Activated B cell treated with CpG ODN at 0.5 μM for 24 hours (primary cell): Measurements from ENCODE around the gene SDF4. TPM values are rescaled to one million over a fixed set of nuclear protein-coding genes. Genes with fewer than 3 reads are reported as not detected.

Source experiments
- ATAC-seq: fragments of 200-7000 bp; cut with Tn5 transposase; one replicate; pipeline ENCODE4 v1.10.0; 2021; ENCODE audit warnings: low read depth, mild to moderate bottlenecking, moderate library complexity
- CTCF ChIA-PET: fragments of 350-600 bp; sonication (Branson Sonifier 250); formaldehyde crosslinking; loops from one replicate; lab custom pipeline; 2021; ENCODE audit warnings: antibody characterized with exemption; lab: Charles Lee
- POLR2A ChIA-PET: fragments of 350-600 bp; sonication (Branson Sonifier 250); formaldehyde crosslinking; loops from one replicate; lab custom pipeline; 2021; ENCODE audit warnings: antibody characterized with exemption; lab: Charles Lee
- DNase-seq: peaks from one replicate; pipeline ENCODE4 v3.0.0; 2022
- H3K27ac Mint-ChIP-seq: one replicate; pipeline ENCODE4 v1.8.0; 2020; ENCODE audit warnings: mixed read lengths
- H3K27me3 Mint-ChIP-seq: one replicate; pipeline ENCODE4 v1.8.0; 2021; ENCODE audit warnings: mixed read lengths
- H3K36me3 Mint-ChIP-seq: one replicate; pipeline ENCODE4 v1.8.0; 2021; ENCODE audit warnings: low read depth, mixed read lengths
- H3K4me1 Mint-ChIP-seq: one replicate; pipeline ENCODE4 v1.8.0; 2021; ENCODE audit warnings: mixed read lengths
- H3K4me3 Mint-ChIP-seq: one replicate; pipeline ENCODE4 v1.8.0; 2020; ENCODE audit warnings: mild to moderate bottlenecking, mixed read lengths
- H3K9me3 Mint-ChIP-seq: one replicate; pipeline ENCODE4 v1.8.0; 2020; ENCODE audit warnings: mixed read lengths
- intact Hi-C: fragments of 100-400 bp; cut with micrococcal nuclease; formaldehyde crosslinking; loops from one replicate; pipeline ENCODE4 v1.15.1; 2024
- total RNA-seq: library from RNA; stranded (reverse); gene quantifications from 2 replicates; pipeline ENCODE4 v1.2.3, GENCODE V29; 2022
- TF ChIP-seq, protein P1 (sequence below): fragments of 200-600 bp; IDR thresholded peaks from one replicate; pipeline ENCODE4 v1.8.0; 2022; ENCODE audit warnings: antibody characterized with exemption, mild to moderate bottlenecking

SDF4 gene
- total RNA-seq, 1 donor from 2014 or later = 97.9 TPM

DNA sequence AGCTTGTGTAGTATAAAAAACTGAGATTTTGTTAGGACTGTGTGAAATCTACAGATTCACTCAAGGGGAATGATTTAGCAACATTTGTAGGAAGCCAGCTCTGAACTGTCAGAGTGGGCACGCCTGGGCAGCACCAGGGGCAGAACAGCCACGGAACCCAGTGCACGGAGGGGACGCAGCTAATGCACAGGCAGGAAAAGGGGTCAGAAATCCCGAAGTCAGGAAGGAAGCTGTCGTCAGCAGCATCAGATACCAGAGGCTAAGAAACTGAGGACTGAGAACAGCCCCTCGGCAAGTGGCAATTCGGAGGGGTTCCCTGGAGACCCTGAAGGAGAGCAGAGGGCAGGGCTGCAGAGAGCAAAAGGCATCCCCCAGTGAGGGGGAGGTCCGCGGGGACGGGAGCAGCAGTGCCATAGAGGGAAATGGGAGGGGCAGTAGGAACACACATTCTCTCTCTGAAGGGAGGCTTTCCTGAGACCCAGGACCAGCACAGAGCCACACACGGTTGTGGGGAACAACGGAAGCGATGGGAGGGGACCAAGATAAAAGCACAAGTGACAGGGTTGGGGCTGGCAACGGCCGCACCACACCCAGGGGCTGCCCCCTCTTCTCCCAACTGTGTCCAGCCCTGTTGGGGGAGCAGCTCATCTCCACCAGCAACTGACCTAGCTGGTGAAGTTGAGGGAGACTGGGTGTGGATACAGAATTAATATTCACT lies 29.2 kb upstream of the SDF4 start:
- ATAC-seq (no peak), DNase-seq (no peak)
- ChIA-PET POLR2A (interaction anchor here (0.7 to 1.0 kb wide), 3 partner anchors 11 to 197 kb away, joined by 3 to 4 read pairs (median 4); no protein-coding TSS in a partner anchor), CTCF (interaction anchor here (1.2 to 1.9 kb wide), 2 partner anchors 11 to 139 kb away, joined by 3 to 7 read pairs; no protein-coding TSS in a partner anchor)
- Mint-ChIP-seq H3K4me1 (peaks cover 16% of the 10 kb centered on the region), H3K36me3 (peaks cover 67% of the 10 kb centered on the region), H3K4me3 (no peak overlapping the region), H3K9me3 (no peaks in the 10 kb centered on the region), H3K27me3 (no peaks in the 10 kb centered on the region), H3K27ac (no peak overlapping the region)
- intact Hi-C loops = no loop called here
- TF ChIP-seq, protein P1, sequence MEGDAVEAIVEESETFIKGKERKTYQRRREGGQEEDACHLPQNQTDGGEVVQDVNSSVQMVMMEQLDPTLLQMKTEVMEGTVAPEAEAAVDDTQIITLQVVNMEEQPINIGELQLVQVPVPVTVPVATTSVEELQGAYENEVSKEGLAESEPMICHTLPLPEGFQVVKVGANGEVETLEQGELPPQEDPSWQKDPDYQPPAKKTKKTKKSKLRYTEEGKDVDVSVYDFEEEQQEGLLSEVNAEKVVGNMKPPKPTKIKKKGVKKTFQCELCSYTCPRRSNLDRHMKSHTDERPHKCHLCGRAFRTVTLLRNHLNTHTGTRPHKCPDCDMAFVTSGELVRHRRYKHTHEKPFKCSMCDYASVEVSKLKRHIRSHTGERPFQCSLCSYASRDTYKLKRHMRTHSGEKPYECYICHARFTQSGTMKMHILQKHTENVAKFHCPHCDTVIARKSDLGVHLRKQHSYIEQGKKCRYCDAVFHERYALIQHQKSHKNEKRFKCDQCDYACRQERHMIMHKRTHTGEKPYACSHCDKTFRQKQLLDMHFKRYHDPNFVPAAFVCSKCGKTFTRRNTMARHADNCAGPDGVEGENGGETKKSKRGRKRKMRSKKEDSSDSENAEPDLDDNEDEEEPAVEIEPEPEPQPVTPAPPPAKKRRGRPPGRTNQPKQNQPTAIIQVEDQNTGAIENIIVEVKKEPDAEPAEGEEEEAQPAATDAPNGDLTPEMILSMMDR = no peak

DNA sequence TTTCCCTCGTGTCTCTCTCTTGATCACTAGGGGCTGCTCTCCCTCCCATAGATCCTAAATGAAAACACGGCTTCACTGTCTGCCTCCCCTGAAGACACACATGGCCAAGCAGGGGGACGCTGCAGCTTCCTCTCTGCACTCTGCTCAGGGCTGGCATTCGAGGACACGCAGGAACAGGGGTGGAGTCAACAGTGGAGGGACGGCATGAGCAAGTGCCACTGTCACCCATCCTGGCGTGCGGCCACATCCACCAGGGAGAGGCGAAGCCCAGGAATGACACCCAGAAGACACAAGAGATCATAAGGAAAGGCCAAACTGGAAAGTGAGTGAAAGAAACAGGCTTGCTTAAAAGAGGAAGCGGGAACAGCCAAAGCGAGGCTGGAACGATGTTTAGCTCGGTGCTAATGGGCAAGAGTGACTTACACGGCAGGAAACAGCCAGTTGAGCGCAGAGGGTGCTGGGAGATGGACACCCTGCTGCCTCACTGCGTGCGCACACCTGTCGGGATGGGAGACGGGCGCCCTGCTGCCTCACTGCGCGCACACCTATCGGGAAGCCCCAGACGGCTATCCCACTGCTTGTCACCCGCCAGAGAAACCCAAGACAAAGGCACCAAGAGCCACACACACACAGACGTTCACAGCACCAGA lies 28.3 kb upstream of the SDF4 start:
- CTCF ChIA-PET = interaction anchor here (1.2 to 1.9 kb wide), 2 partner anchors 10 to 138 kb away, joined by 3 to 7 read pairs; no protein-coding TSS in a partner anchor
- H3K9me3 Mint-ChIP-seq = no peaks in the 10 kb centered on the region
- intact Hi-C loops = no loop called here

DNA sequence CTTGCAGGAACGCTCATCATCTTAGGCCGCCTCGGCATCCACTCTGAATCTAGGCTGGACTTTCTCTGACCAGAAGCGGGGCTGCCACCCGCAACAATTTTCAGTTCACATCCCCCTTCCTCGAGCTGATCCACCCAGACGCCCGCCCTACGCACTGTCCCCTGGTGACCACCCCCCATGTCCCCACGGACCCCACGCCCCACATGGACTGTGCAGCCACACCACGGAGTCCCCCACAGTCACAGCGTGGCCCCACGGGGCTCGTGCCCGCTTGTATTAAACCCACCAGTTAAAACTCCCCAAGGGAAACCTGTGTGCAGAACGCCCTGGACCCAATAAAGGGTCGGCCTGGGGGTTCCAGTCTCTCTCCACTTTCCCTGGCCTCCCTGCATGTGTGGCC lies 27.7 kb upstream of the SDF4 start:
- ChIA-PET POLR2A (no interaction called here), CTCF (interaction anchor here (1.9 kb wide), 1 partner anchor 137 kb away, joined by 7 read pairs; no protein-coding TSS in a partner anchor)
- no peak for ATAC-seq
- Mint-ChIP-seq H3K4me1 (peaks cover 16% of the 10 kb centered on the region), H3K27ac (peak overlapping the region; percentile 14), H3K27me3 (no peaks in the 10 kb centered on the region), H3K36me3 (peaks cover 70% of the 10 kb centered on the region), H3K9me3 (no peaks in the 10 kb centered on the region), H3K4me3 (no peak overlapping the region)
- TF ChIP-seq, protein P1 = no peak
- intact Hi-C loops = no loop called here
- DNase-seq = no peak

More for the DNA sequence above, 28.3 kb upstream of the SDF4 start:
- H3K4me3 Mint-ChIP-seq = no peak overlapping the region
- peak; percentile 40 for ATAC-seq
- no peaks in the 10 kb centered on the region for H3K27me3 Mint-ChIP-seq
- H3K4me1 Mint-ChIP-seq = peaks cover 16% of the 10 kb centered on the region
- no peak for DNase-seq
- POLR2A ChIA-PET = interaction anchor here (0.8 to 1.0 kb wide), 2 partner anchors 10 to 196 kb away, joined by 3 to 4 read pairs; no protein-coding TSS in a partner anchor
- H3K36me3 Mint-ChIP-seq = peaks cover 68% of the 10 kb centered on the region
- TF ChIP-seq, protein P1 = no peak
- H3K27ac Mint-ChIP-seq = peak overlapping the region; percentile 14

DNA sequence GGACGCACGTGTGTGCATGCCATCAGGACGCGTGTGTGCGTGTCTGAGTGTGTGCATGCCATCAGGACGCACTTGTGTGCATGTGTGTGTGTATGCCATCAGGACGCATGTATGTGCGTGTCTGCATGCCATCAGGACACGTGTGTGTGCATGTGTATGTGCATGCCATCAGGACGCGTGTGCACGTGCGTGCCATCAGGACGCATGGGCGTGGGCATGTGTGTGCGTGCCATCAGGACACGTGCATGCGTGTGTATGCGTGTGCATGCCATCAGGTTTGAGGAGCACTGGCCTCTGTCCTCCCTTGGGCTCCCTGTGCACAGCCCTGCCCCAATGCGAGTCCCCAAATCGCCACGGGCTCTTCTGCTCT lies 27.3 kb upstream of the SDF4 start:
- H3K27me3 Mint-ChIP-seq = no peaks in the 10 kb centered on the region
- ChIA-PET POLR2A (no interaction called here), CTCF (no interaction called here)
- TF ChIP-seq, protein P1 = no peak
- DNase-seq (no peak), ATAC-seq (no peak)
- H3K4me1 Mint-ChIP-seq = peaks cover 16% of the 10 kb centered on the region
- no peak overlapping the region for H3K4me3 Mint-ChIP-seq
- H3K27ac Mint-ChIP-seq = no peak overlapping the region
- peaks cover 69% of the 10 kb centered on the region for H3K36me3 Mint-ChIP-seq
- intact Hi-C loops = no loop called here
- H3K9me3 Mint-ChIP-seq = no peaks in the 10 kb centered on the region
